Activated CD4-positive, CD25-positive, alpha-beta regulatory T cell (primary cell): ENCODE data around the gene TECR.

Experiments used
- DNase-seq, 4 experiments: peaks; one replicate each; lab custom pipeline; 2025; lab: John Stamatoyannopoulos, UW

TECR gene

DNA sequence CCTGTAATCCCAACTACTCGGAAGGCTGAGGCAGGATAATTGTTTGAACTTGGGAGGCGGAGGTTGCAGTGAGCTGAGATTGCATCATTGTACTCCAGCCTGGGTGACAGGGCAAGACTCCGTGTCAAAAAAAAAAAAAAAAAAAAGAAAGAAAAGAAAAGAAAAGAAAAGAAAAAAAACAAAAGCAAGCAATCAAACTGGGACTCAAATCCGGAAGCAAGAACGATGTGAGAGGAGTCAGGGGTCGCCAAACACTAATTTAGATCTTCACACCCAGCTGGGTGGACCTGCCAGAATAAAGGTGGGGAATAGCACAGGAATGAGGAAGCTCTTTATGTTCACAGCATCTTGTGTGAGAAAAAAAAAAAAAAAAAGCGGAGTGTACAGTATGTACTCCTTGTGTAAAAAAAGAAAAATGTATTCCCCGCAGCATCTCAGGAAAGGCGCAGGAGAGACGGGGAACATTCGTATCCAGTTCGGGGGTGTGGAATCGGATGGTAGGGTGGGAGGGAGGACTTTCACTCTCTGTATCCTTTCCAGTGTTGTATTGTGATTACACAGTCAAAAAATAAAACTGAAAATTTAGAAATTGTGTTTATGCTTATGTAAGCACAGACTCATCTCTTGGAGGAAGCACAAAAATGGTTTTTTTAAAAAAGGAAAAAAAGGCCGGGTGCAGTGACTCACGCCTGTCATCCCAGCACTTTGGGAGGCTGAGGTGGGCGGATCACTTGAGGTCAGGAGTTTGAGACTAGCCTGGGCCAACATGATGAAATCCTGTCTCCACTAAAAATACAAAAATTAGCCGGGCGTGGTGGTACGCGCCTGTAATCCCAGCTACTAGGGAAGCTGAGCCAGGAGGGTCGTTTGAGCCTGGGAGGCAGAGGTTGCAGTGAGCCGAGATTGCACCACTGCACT, 18.8 kb upstream of the TECR start:
- DNase-seq = no peak

DNA sequence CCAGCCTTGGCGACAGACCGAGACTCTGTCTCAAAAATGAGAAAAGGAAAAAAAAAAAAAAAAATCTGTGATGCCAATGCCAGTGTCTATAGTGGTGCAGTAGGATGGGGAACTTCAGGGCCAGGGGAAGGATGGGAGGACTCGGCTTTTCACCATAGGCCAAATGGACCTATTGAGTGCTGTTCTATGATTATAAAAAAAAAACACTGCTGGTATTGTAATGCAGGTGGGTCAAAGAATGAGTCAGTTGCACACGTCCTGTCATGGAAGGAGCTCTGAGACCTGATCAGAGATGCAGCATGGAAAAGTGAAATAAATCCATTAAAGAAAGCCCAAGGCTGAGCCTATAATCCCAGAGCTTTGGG, 18.2 kb upstream of the TECR start:
- no peak for DNase-seq

DNA sequence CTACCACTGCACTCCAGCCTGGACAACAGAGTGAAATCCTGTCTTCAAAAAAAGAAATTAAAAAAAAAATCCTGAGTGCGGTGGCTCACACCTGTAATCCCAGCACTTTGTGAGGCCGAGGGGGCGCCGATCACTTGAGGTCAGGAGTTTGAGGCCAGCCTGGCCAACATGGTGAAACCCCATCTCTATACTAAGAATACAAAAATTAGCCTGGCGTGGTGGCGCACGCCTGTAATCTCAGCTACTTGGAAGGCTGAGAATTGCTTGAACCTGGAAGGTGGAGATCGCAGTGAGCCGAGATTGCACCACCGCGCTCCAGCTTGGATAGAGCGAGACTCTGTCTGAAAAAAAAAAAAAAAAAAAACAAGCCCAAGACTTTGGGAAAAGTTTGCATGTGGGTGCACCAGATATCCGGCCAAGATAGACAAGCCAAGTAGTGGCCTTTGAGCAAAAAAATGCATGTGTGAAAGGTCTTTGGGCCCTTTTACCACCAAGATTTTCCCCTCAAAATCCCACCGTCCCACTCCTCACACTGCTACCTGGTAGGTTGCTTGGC, 16.9 kb upstream of the TECR start:
- no peak for DNase-seq

DNA sequence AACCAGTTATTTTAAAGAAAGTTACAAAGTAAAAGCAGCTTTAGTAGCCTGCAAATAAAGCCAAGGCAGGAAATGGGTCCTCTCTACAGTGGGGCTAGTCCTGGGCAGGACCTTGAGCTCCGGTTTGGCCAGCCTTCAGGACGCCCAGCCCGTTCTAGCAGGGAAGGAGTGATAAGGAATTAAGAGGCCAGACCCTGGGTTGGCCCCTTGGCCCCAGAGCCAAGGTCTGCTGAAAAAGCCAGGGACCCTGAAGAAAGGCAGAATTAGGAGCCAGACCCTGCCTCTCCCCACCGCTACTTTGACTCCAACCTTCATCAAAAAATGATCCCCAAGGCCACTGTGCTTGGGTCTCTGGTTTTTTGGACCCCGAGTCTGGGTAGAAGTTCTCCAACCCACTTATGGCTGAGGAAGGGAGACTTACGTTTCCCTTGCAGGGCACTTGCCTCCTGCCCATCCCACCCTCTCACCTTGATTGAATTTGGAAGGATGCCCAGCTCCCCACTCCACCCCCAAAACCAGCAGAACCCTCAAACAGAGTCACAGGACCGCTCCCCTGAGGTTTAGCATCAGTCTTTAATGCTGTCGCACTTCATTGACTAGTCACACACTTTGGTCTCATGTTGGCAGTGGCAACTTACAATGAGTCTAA, 15.1 kb upstream of the TECR start:
- no peak for DNase-seq

DNA sequence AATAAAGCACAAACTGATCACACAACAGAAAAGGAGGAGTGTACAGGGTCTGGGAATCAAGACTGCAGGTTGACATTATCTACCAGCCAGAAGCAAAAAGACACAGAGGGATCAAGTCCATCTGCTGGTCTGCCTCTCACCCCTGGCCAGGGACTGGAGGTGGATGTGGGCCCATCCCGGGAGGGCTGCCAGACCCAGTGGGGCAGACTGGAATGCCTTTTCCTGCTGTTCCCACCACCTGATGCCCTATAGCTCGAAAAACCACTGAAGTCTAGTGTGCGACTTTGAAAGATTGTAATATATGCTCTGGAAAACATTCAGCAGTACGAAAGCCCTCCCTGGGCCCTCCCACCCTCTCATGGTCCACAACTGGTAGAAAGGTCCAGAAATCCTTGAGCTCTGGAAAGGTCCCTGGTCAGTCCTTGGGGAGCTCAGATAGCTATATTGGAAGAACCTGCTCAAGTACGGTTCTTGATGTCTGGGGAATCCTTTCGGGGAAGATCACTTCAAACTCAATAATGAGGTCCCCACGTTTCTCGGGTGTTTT, 13.8 kb upstream of the TECR start:
- DNase-seq = no peak

DNA sequence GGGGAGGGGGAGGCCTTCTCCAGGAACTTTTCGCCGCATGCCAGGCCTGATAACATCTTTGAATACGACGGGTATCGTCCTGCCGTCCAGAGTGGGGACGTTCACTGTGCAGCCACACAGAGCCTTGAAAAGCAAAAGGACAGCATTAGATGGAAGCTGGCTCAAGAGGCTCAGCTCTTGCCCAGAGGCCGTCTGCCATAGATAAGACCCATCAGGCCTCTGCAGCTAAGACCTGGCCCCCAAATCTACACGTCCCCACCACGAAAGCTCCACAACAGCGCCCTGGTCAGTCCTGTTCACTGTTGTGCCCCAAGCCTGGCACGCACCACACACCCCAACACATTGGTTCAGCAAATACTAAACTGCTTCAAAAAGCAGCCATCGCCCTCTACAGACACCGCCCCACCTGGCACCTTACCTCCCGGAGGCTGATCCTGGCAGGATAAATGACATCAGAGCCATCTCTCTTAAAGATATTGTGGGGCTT, 13.3 kb upstream of the TECR start:
- no peak for DNase-seq

DNA sequence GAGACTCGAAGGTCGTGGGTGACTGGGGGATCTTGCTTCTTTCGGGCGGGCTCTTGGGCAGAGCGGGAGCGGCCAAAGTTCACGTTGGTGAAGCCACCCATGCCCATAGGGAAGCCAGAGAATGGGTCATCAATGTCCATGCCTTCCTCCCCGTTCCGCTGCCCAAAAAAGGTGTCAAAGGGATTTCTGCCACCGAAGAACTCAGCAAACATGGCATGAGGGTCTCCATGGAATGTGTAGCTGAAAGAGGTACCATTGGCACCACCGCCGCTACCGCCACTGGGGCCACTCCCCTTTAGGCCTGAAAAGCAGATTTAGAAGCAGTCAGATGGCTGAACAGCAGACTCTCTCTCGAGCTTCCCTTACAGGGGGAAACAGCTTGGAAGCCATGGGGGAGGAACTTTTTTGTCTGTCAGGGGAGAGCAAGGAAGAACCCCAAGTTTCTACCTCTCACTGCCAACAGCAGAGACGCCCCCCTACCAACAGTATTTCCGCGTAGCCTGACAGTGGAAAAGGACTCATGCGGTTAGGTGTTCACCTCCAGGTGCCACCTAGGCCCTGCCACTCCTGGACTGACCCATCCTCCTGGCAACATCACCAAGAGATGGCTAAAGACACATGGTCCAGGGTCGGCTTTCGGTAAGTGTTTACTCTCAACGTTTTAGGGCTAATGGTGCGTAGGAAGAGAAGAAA, 12.5 kb upstream of the TECR start:
- DNase-seq = no peak

DNA sequence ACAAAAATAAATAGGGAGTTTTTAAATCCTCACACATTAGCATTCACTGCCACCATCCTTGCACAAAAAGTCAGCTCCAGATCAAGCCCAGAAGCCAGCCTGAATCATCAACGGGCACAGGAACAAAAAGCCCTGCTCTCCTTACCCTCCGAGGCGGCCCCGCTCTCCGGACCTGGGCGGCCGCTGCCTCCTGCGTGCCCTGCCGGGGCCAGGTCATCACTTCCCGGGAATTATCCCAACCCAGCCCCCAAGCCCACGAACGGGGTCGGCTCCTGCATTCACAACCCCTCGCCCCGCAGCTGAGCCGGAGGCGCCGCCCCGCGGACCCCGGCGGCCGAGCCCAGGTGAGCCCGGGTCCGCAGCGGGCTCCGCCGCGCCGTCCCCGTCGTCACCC, 12.0 kb upstream of the TECR start:
- DNase-seq = no peak

DNA sequence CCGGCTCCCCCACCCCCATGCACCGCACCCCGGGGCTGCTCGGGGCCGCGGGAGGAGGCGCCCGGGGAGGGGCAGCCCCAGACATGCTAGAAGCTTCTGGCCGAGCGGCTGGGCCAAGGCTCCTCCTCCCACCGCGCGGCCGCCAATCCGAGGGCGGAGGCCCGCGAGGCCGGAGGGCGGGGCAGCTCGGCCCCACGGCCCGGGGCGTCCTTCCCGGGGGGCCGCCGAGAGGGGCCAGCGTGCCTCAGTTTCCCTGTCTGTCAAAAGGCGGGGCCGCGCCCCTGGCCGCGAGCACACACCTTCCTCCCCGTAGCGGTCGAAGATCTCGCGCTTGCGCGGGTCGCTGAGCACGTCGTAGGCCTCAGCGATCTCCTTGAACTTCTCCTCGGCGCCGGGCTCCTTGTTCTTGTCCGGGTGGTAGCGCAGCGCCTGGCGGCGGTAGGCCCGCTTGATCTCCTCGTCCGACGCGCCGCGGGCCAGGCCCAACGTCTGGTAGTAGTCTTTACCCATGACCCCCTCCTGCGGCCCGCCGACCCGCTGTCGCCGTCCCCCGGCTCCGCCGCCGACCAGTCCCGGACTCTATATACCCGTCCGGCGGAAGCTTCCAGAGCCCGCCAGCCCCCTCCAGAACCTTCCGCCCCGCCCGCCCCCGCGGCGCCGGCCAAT, 11.4 kb upstream of the TECR start, which contains the start of gene DNAJB1:
TSS of gene DNAJB1 (minus strand) at position 558 of the 666 bp plus-strand sequence. CDS start at position 510, 48 bp downstream.
- peak; percentile 52 to 68 (median 52) for DNase-seq

DNA sequence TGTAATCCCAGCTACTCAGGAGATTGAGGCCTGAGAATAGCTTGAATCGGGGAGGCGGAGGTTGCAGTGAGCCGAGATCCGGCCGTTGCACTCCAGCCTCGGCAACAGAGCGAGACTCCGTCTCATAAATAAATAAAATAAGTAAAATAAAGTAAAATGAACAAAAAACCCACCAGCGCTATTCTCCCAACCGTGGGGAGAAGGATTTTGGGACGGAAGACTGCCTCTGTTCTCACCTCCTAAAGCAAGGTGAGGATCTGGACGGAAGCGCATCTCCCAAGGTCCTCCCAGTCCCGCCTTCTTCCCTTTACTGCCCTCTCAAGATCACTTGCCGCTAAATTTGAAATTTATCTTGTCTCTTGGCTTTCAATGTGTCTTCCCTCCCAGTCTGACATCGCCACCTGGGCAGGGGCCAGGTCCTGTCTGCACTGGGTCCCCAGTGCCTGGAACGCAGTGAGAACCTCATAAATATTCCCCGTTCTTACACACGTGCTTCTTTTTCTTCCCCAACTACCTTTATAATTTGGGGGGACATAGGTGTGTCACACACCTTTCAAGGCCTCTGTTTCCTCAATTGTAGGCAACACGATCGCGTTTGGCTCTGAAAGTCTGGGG, 10.0 kb upstream of the TECR start:
- DNase-seq = no peak

DNA sequence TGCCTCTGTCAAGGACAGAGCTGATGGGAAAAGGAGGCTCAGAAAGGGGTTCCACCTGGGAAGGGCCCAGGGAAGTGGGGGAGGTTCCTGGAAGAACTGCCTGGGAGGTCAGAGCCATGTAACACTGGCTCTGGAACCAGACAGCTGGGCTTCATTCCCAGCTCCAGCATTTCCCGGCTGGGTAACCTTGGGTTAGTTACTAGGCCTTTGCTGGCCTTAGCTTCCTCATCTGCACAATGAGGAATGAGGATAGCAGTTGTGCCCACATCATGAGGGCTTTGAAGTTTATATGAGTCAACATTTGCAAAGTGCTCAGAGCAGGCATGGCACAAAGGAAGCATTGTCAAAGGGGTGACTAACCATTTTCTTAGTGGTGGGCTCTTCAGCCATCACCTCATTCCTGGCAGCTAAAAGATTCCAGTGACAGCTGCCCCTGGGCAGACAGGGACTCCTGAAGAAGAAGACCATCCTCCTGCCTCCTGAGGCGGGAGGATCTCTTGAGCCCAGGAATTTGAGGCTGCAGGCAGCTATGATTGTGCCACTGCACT, 9.5 kb upstream of the TECR start:
- no peak for DNase-seq

DNA sequence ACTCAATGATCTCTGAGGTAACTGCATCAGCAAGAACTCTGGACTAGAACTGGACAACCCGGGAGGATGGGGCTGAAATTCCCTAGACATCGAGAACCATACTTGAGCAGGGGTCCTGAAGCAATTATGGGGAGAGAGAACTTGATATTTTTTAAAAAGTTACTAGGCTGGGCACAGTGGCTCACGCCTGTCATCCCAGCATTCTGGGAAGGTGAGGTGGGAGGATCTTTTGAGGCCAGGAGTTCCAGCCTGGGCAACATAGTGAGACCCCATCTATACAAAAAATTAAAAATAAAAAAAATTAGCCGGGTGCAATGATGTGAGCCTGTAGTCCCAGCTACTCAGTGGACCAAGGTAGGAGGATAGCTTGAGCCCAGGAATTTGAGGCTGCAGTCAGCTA, 8.9 kb upstream of the TECR start:
- DNase-seq = no peak

DNA sequence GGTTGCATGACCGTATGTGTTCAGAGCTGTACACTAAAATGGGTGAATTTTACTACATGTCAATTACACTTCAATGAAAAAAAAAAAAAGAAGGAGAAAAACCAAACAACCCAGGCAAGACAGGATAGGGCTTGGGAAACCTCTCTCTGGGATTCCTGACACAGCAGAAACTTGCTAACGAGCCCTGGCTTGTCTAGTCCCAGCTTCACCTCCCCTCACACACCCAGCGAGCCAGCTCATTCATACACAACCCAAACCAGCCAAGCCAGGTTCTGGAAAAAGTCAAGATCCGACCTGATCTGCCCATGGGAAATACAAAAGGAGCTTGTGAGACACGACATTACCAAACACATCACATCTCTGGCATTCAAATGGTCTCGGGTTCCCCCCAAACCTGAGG, 3.7 kb upstream of the TECR start:
- no peak for DNase-seq

DNA sequence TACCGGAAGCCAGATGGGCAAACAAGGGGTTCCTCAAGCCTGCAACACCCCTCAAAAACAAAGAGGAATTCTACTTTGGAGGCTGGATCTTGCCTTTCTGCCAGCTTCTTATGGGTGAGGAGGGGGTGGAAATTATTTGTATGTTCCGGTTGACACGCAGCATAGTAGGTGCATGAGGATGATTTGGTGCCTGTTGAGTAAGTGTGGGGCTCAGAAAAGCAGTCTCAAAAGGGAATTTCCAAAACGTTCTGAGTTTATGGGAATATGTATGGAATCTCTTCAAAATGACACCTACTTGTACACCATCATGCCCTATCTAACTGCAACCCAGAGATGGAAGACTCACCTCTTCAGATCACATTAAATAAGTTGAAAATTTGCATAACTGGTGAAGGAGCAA, 3.0 kb upstream of the TECR start:
- no peak for DNase-seq

DNA sequence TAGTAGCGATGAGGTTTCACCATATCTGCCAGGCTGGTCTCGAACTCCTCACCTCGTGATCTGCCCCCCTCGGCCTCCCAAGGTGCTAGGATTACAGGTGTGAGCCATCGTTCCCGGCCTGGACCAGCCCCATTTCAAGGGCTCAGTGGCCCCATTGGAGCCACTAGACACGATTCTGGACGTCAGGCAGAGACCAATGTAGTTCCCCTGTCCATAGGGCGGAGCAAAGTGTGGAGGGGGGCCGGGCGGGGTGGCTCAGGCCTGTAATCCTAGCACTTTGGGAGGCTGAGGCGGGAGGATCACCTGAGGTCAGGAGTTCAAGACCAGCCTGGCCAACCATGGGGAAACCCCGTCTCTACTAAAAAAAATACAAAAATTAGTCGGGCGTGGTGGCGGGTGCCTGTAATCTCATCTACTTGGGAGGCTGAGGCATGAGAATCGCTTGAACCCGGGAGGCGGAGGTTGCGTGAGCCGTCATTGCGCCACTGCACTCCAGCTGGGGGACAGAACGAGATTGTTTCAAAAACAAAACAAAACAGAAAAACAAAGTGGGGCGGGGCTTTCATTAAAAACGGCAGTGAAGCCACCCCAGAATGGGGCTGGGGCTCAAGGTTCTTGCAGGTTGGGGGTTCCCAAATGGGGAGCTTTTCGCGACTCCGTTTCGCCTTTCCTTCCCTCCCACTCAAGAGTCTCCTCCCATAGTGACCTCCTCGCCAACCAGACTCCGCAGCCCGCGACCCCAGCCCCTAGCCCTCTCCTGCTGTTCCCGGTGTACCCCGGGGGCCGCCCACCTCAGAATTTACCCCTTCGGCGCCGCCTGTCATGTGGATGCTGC, 758 bp upstream of the TECR start:
- DNase-seq = no peak

DNA sequence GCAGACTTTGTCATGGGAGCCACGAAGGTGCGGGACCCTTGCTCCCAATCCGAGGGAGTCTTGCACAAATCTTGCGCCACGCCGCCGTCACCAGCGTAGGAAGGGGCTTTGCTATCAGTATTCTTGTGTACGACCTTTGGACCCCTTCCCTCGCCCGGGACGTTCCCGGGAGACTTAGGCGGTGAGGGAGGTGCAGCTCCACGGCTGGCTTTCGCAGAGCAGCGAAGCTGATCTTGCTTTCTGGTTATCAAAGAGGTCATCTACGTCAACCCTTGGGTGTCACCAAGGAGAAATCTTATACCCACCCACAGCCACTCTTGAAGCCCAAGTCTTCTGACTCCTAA, 583 bp downstream of the TECR start:
- no peak for DNase-seq

DNA sequence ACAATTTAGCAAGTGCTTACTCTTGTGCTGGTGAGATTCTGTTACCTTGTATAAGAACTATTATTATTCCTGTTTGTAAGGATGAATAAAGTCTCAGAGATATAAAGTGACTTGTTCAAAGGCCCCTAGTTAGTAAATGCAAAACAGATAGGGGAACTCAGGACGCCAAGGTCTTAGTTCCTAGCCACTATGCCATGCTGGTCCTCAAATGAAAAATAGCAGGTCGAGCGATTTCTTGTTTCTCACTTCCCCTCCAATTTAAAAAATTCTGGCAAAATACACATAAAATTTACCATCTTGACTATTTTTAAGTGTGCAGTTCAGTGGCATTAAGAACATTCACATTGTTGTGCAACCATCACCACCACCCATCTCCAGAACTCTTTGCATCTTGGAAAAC, 1.1 kb downstream of the TECR start:
- no peak for DNase-seq

DNA sequence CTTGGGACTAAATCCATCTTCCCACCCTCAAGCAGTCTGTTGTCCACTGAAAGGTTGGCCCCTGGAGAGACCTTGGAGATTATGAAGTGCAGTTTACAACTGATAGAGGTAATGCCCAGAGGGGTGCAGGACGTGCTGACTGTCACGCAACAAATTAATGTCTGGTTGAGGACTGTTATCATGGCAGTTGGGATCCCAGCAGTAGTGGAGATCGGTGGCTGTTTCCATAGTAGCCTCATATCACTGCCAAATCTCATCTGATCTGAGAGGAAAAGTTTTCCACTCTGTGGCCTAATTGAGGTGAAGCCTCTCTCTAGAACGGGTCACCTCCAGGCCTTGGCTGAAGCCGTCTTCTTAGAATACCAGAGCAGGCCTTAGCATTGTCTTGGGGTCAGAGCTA, 4.1 kb downstream of the TECR start:
- DNase-seq = no peak

DNA sequence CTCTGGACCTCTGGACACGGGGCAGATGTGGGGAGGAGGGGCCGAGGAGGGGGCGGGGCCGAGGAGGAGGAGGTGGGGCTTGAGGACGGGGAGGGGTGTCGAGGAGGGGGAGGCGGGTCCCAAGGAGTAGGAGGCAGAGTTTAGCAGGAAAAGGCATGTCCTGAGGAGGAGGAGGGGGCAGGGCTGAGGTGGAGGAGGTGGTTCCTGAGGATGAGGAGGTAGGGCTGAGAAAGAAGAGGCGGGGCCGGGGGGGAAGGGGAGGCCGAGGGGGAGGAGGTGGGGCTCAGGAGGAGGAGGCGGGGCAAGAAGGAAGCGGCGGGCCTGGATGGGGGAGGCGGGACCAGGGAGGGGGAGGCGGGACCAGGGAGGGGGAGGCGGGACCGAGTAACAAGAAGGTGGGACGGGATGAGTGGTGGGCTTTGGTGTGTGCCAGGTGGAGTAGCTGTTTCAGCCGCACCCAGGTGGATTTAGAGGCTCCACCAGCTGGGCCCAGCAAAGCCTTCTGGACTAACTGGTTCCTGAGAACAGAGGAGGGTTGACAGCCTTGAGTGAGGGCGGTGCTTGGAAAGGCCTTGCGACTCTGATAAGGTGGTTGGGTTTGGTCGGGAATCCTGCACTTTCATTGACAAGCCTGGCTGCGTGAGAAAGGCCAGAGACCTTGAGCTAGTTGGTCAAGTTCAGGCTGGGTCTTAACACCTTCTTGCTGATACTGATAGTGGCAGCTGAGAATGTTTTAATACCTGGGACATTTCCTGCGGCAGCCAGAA, 7.7 kb downstream of the TECR start:
- peak in 2 of 4 experiments; percentile 15 for DNase-seq
